GM23338 (cell line): ENCODE measurements around the gene ATP9A. TPM values are rescaled to one million over a fixed set of nuclear protein-coding genes. Genes with fewer than 3 reads are reported as not detected.

Source experiments
- ATAC-seq: fragments of 200-7000 bp; cut with Tn5 transposase; 3 replicates; pipeline ENCODE4 v1.9.1; 2020
- DNase-seq: peaks from one replicate; pipeline ENCODE4 v3.0.0-alpha.2; 2015; ENCODE audit warnings: low spot score
- H2AFZ ChIP-seq: fragments of 200-600 bp; sonication (generic); 2 replicates; pipeline ENCODE4 v1.8.0; 2016; ENCODE audit warnings: antibody characterized with exemption, mild to moderate bottlenecking, moderate library complexity
- H3F3A ChIP-seq: fragments of 200-600 bp; sonication (generic); replicated peaks from 2 replicates; pipeline ENCODE4 v1.8.0; 2017; ENCODE audit warnings: antibody characterized with exemption, mixed run types, low read depth
- H3K27ac ChIP-seq: fragments of 200-600 bp; sonication (generic); 2 replicates; pipeline ENCODE4 v1.6.1; 2016; ENCODE audit warnings: low read depth
- H3K27me3 ChIP-seq: fragments of 200-600 bp; sonication (generic); 2 replicates; pipeline ENCODE4 v1.8.0; 2016; ENCODE audit warnings: mild to moderate bottlenecking, mixed run types, moderate library complexity; ENCODE audit not compliant: insufficient read depth
- H3K36me3 ChIP-seq: fragments of 200-600 bp; sonication (generic); 2 replicates; pipeline ENCODE4 v1.8.0; 2016; ENCODE audit warnings: mild to moderate bottlenecking; ENCODE audit not compliant: insufficient read depth
- H3K4me1 ChIP-seq: fragments of 200-600 bp; sonication (generic); 2 replicates; pipeline ENCODE4 v1.8.0; 2016; ENCODE audit warnings: mild to moderate bottlenecking, moderate library complexity; ENCODE audit not compliant: insufficient read depth
- H3K4me2 ChIP-seq: fragments of 200-600 bp; sonication (generic); 2 replicates; pipeline ENCODE4 v1.7.1; 2017; ENCODE audit warnings: mixed run types
- H3K4me3 ChIP-seq: fragments of 200-600 bp; sonication (generic); 2 replicates; pipeline ENCODE4 v1.6.1; 2016; ENCODE audit warnings: mixed run types
- H3K79me2 ChIP-seq: fragments of 200-600 bp; sonication (generic); replicated peaks from 2 replicates; pipeline ENCODE4 v1.8.0; 2017; ENCODE audit warnings: mild to moderate bottlenecking; ENCODE audit not compliant: insufficient read depth
- H3K9me2 ChIP-seq: fragments of 200-600 bp; sonication (generic); 2 replicates; pipeline ENCODE4 v1.8.0; 2017; ENCODE audit not compliant: insufficient read depth
- H4K20me1 ChIP-seq: fragments of 200-600 bp; sonication (generic); replicated peaks from 2 replicates; pipeline ENCODE4 v1.8.0; 2017; ENCODE audit warnings: mild to moderate bottlenecking; ENCODE audit not compliant: insufficient read depth
- H3K27ac Mint-ChIP-seq: 2 replicates; pipeline ENCODE4 v1.8.0; 2020; ENCODE audit warnings: inconsistent platforms, mild to moderate bottlenecking, moderate library complexity, mixed read lengths
- H3K27me3 Mint-ChIP-seq: 3 replicates; pipeline ENCODE4 v1.8.0; 2022; ENCODE audit warnings: low read depth, mild to moderate bottlenecking, moderate library complexity, mixed read lengths, inconsistent platforms; ENCODE audit not compliant: insufficient read depth, poor library complexity
- H3K36me3 Mint-ChIP-seq: 3 replicates; pipeline ENCODE4 v1.8.0; 2021; ENCODE audit warnings: low read depth, mild to moderate bottlenecking, inconsistent platforms, moderate library complexity, mixed read lengths
- H3K4me1 Mint-ChIP-seq: 3 replicates; pipeline ENCODE4 v1.8.0; 2020; ENCODE audit warnings: mild to moderate bottlenecking, inconsistent platforms, mixed read lengths
- H3K4me3 Mint-ChIP-seq: 3 replicates; pipeline ENCODE4 v1.8.0; 2021; ENCODE audit warnings: moderate library complexity, mild to moderate bottlenecking, inconsistent platforms, mixed read lengths
- H3K9me3 Mint-ChIP-seq: 3 replicates; pipeline ENCODE4 v1.8.0; 2020; ENCODE audit warnings: moderate library complexity, mild to moderate bottlenecking, inconsistent platforms, mixed read lengths
- CREB1 ChIP-seq: fragments of 250-450 bp; sonication (Bioruptor Pico); IDR thresholded peaks from 2 replicates; pipeline ENCODE4 v1.5.0; 2020; ENCODE audit warnings: low read depth, mild to moderate bottlenecking, moderate library complexity
- JUNB ChIP-seq: IDR thresholded peaks from one replicate; pipeline ENCODE4 v1.6.1; 2016; ENCODE audit warnings: antibody characterized with exemption; ENCODE audit not compliant: unreplicated experiment
- NANOG ChIP-seq: IDR thresholded peaks from 2 replicates; pipeline ENCODE4 v1.6.1; 2016; ENCODE audit warnings: antibody characterized with exemption, borderline replicate concordance
- STAT1 ChIP-seq: IDR thresholded peaks from one replicate; pipeline ENCODE4 v1.6.1; 2016; ENCODE audit warnings: antibody characterized with exemption; ENCODE audit not compliant: unreplicated experiment
- polyA plus RNA-seq: library from polyadenylated mRNA; unstranded; fragments of >200 nt; fragmentation: Nextera tagmentation; extraction: Ambion mirVana; gene quantifications from 2 replicates; pipeline ENCODE4 v1.2.1, GENCODE V29; 2016
- total RNA-seq: library from RNA; depleted of rRNA; stranded (reverse); fragments of >200 nt; shearing (Covaris generic); gene quantifications from 2 replicates; pipeline ENCODE4 v1.2.3, GENCODE V29; 2014
- TF ChIP-seq, protein P1 (sequence below), 2 experiments: fragments of 200-600 bp in 1 of 2; sonication (generic) in 1 of 2; conservative IDR thresholded peaks; 2 replicates each; pipeline versions ENCODE4 v1.5.1 to v1.6.1; 2016 to 2017; ENCODE audit warnings: antibody characterized with exemption in 2 of 2, low read depth in 2 of 2, mild to moderate bottlenecking in 2 of 2, moderate library complexity in 1 of 2
- TF ChIP-seq, protein P2 (sequence below): fragments of 250-450 bp; sonication (Bioruptor Pico); IDR thresholded peaks from 2 replicates; pipeline ENCODE4 v1.5.0; 2020; ENCODE audit warnings: mild to moderate bottlenecking, moderate library complexity

The ATP9A gene
- total and polyA plus RNA-seq, 2 experiments from 2014 or later, result 0.94 to 5.9 TPM

DNA sequence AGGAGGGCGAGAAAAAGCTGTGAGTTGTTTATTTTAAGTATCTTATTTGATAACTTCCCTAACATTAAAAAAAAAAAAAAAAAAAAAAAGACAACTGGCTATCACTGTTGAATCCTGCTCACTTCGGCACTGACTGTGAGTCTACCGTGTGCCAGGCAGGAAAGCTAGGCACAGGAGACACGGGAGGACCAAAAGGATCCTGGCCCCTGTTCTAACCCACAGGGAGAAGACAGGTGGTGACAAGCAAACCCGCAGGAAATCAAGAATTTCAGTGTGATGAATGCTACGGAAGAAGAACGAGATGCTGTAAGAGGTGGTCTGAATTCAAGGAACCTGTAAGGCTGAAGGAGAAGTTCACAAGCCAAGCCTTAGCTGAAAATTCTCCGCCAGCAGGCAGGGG, 130.9 kb downstream of the ATP9A start:
- Mint-ChIP-seq H3K27ac (no peak overlapping the region), H3K27me3 (peaks cover 8% of the 10 kb centered on the region)
- H3K27ac ChIP-seq, result no peak overlapping the region

DNA sequence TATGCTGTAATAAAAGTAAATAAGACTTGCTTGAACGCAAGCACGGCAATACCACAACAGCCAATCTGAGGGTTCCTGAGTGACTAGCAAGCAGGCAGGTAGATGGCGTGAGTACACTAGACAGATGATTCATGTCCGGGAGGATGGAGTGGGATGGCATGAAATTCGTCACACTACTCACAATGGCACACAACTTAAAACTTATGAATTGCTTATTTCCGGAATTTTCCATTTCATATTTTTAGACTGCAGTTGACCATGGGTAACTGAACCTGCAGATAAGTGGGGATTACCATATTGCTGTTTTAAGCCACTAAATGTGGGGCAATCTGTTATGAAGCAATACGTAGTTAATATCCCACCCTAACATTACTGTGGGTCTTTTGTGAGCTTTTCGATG, 132.1 kb downstream of the ATP9A start:
- Histone ChIP-seq H4K20me1 (no peaks in the 10 kb centered on the region), H3K4me1 (no peaks in the 10 kb centered on the region), H3K27ac (no peak overlapping the region), H3K9me2 (no peaks in the 10 kb centered on the region), H3F3A (no peaks in the 10 kb centered on the region), H3K79me2 (no peaks in the 10 kb centered on the region), H3K27me3 (no peaks in the 10 kb centered on the region), H3K4me3 (no peak overlapping the region), H2AFZ (no peak overlapping the region), H3K4me2 (no peak overlapping the region), H3K36me3 (no peaks in the 10 kb centered on the region)
- ATAC-seq (no peak), DNase-seq (no peak)
- no peaks in the 10 kb centered on the region; the same call in 2 of the 3 replicates for H3K4me1 Mint-ChIP-seq
- TF ChIP-seq, protein P1, sequence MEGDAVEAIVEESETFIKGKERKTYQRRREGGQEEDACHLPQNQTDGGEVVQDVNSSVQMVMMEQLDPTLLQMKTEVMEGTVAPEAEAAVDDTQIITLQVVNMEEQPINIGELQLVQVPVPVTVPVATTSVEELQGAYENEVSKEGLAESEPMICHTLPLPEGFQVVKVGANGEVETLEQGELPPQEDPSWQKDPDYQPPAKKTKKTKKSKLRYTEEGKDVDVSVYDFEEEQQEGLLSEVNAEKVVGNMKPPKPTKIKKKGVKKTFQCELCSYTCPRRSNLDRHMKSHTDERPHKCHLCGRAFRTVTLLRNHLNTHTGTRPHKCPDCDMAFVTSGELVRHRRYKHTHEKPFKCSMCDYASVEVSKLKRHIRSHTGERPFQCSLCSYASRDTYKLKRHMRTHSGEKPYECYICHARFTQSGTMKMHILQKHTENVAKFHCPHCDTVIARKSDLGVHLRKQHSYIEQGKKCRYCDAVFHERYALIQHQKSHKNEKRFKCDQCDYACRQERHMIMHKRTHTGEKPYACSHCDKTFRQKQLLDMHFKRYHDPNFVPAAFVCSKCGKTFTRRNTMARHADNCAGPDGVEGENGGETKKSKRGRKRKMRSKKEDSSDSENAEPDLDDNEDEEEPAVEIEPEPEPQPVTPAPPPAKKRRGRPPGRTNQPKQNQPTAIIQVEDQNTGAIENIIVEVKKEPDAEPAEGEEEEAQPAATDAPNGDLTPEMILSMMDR (conservative IDR thresholded peaks at IDR 0.05; ENCODE audit: low read depth in 2 of 2), result peak in 1 of 2 experiments; percentile 15; a peak in 1 of 4 replicates
- TF ChIP-seq CREB1 (CRISPR knock-in tag), result no peak
- H3K4me3 Mint-ChIP-seq, result no peak overlapping the region
- H3K27ac Mint-ChIP-seq, result no peak overlapping the region
- H3K27me3 Mint-ChIP-seq, result peaks cover 8% of the 10 kb centered on the region
- H3K36me3 Mint-ChIP-seq, result no peaks in the 10 kb centered on the region
- no peaks in the 10 kb centered on the region for H3K9me3 Mint-ChIP-seq

More for the DNA sequence above, 130.9 kb downstream of the ATP9A start:
- ATAC-seq (no peak), DNase-seq (no peak)
- no peaks in the 10 kb centered on the region for H3K4me1 ChIP-seq
- no peaks in the 10 kb centered on the region; the same call in 2 of the 3 replicates for H3K4me1 Mint-ChIP-seq
- H3K4me3 Mint-ChIP-seq, result no peak overlapping the region
- no peak overlapping the region for H3K4me3 ChIP-seq
- no peaks in the 10 kb centered on the region for H3K79me2 ChIP-seq
- no peaks in the 10 kb centered on the region for H3K9me3 Mint-ChIP-seq
- H3K9me2 ChIP-seq, result no peaks in the 10 kb centered on the region
- H3K36me3 ChIP-seq, result no peaks in the 10 kb centered on the region
- no peak overlapping the region for H3K4me2 ChIP-seq
- no peaks in the 10 kb centered on the region for H3K27me3 ChIP-seq
- no peak for TF ChIP-seq NANOG
- TF ChIP-seq, protein P1 (conservative IDR thresholded peaks at IDR 0.05; ENCODE audit: low read depth in 2 of 2), result 0 out of 4 replicates have a peak, but pooled peaks of 1 of the 2 experiments have one; percentile 6
- H2AFZ ChIP-seq, result no peak overlapping the region
- no peaks in the 10 kb centered on the region for H4K20me1 ChIP-seq
- H3K36me3 Mint-ChIP-seq, result no peaks in the 10 kb centered on the region
- no peaks in the 10 kb centered on the region for H3F3A ChIP-seq

DNA sequence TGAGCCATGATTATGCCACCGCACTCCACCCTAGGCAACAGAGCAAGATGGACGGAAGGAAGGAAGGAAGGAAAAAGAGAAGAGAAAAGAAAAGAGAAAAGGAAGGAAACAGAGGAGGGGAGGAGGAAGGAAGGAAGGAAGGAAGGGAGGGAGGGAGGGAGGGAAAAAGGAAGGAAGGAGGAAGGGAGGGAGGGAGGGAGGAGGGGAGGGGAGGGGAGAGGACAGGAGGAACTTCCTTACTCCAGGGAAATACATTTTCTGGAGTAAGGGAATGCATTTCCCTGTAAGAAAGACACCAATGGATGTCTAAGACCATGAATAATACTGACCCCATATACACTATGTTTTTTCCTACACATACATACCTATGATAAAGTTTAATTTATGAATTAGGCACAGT, 132.5 kb downstream of the ATP9A start:
- DNase-seq (no peak), ATAC-seq (no peak)
- no peak overlapping the region for H2AFZ ChIP-seq
- H3K9me2 ChIP-seq, result no peaks in the 10 kb centered on the region
- Mint-ChIP-seq H3K27ac (no peak overlapping the region), H3K9me3 (no peaks in the 10 kb centered on the region), H3K27me3 (peaks cover 8% of the 10 kb centered on the region), H3K36me3 (no peaks in the 10 kb centered on the region), H3K4me3 (no peak overlapping the region), H3K4me1 (no peaks in the 10 kb centered on the region; the same call in 2 of the 3 replicates)
- no peak overlapping the region for H3K4me3 ChIP-seq
- H3K36me3 ChIP-seq, result no peaks in the 10 kb centered on the region
- no peaks in the 10 kb centered on the region for H3F3A ChIP-seq
- H3K79me2 ChIP-seq, result no peaks in the 10 kb centered on the region
- no peaks in the 10 kb centered on the region for H3K27me3 ChIP-seq
- H3K4me1 ChIP-seq, result no peaks in the 10 kb centered on the region
- no peaks in the 10 kb centered on the region for H4K20me1 ChIP-seq
- no peak overlapping the region for H3K4me2 ChIP-seq
- no peak overlapping the region for H3K27ac ChIP-seq
- TF ChIP-seq JUNB (no peak), STAT1 (no peak)
- TF ChIP-seq, protein P2, sequence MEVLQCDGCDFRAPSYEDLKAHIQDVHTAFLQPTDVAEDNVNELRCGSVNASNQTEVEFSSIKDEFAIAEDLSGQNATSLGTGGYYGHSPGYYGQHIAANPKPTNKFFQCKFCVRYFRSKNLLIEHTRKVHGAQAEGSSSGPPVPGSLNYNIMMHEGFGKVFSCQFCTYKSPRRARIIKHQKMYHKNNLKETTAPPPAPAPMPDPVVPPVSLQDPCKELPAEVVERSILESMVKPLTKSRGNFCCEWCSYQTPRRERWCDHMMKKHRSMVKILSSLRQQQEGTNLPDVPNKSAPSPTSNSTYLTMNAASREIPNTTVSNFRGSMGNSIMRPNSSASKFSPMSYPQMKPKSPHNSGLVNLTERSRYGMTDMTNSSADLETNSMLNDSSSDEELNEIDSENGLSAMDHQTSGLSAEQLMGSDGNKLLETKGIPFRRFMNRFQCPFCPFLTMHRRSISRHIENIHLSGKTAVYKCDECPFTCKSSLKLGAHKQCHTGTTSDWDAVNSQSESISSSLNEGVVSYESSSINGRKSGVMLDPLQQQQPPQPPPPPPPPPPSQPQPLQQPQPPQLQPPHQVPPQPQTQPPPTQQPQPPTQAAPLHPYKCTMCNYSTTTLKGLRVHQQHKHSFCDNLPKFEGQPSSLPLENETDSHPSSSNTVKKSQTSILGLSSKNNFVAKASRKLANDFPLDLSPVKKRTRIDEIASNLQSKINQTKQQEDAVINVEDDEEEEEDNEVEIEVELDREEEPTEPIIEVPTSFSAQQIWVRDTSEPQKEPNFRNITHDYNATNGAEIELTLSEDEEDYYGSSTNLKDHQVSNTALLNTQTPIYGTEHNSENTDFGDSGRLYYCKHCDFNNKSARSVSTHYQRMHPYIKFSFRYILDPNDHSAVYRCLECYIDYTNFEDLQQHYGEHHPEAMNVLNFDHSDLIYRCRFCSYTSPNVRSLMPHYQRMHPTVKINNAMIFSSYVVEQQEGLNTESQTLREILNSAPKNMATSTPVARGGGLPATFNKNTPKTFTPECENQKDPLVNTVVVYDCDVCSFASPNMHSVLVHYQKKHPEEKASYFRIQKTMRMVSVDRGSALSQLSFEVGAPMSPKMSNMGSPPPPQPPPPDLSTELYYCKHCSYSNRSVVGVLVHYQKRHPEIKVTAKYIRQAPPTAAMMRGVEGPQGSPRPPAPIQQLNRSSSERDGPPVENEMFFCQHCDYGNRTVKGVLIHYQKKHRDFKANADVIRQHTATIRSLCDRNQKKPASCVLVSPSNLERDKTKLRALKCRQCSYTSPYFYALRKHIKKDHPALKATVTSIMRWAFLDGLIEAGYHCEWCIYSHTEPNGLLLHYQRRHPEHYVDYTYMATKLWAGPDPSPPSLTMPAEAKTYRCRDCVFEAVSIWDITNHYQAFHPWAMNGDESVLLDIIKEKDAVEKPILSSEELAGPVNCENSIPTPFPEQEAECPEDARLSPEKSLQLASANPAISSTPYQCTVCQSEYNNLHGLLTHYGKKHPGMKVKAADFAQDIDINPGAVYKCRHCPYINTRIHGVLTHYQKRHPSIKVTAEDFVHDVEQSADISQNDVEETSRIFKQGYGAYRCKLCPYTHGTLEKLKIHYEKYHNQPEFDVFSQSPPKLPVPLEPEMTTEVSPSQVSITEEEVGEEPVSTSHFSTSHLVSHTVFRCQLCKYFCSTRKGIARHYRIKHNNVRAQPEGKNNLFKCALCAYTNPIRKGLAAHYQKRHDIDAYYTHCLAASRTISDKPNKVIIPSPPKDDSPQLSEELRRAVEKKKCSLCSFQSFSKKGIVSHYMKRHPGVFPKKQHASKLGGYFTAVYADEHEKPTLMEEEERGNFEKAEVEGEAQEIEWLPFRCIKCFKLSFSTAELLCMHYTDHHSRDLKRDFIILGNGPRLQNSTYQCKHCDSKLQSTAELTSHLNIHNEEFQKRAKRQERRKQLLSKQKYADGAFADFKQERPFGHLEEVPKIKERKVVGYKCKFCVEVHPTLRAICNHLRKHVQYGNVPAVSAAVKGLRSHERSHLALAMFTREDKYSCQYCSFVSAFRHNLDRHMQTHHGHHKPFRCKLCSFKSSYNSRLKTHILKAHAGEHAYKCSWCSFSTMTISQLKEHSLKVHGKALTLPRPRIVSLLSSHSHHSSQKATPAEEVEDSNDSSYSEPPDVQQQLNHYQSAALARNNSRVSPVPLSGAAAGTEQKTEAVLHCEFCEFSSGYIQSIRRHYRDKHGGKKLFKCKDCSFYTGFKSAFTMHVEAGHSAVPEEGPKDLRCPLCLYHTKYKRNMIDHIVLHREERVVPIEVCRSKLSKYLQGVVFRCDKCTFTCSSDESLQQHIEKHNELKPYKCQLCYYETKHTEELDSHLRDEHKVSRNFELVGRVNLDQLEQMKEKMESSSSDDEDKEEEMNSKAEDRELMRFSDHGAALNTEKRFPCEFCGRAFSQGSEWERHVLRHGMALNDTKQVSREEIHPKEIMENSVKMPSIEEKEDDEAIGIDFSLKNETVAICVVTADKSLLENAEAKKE (CRISPR knock-in tag), result no peak
